ENCODE results near the gene CEP164.
"Not testable (repeated sequence)": the region's sequence is repeated elsewhere in the genome, so short reads cannot be mapped to it uniquely, and the experiment has no call there.

CEP164 gene

DNA sequence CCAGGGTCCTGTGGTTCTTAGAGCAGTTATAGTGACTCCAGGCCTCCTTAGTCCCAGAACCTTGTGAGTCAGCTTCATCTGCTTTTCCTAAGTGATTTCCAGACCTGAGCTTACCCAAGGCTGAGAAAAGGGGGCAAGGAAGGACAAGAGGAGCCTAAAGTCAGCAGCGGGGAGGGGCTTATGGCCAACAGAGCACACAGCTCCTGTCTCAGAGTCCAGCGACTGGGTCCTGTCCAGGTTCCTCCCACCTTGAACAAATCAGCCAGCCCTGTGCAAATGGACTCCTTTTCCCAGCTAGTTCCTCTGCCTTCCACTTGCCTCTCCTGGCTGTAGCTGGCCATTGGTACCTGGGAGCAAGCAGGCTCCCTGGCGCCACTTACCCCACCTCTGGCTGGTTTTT lies 22.5 kb upstream of the CEP164 start:
- DNase-seq (ENCODE audit: low spot score), result no peak

DNA sequence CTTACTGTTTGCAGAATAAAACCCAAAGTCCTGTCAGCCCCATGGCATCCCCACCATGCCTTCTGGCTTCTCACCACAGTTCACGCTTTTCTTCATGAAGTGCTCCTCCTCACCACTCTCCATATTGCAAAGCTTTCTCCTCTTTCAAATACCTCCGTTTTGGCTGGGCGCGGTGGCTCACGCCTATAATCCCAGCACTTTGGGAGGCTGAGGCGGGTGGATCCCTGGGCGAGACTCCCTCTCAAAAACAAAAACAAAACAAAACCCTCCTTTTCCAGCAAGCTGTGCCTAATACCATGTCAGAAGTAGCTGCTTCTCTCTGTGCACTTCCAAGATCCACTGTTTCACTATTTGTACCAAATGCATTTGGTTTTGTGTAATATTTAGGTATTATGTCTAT lies 18.3 kb upstream of the CEP164 start:
- DNase-seq (ENCODE audit: low spot score), result no peak

DNA sequence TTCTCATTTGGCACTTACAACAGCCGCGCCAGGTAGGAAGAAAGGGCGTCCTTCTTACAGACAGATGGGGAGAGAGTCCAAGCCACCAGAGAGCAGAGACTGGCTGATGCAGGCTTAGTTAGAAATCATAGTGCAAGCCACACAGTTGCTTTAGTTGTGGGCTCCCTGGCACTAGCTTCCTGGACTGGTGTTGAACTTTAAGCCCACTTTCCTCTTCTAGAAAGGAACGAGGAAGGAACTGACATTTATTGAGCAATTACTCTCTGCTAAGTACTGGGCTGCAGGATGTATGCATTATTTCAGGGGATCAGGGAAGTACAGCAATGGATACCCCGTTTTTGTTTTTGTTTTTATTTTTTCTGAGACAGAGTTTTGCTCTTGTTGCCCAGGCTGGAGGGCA lies 14.6 kb upstream of the CEP164 start:
- no peak for DNase-seq (ENCODE audit: low spot score)

DNA sequence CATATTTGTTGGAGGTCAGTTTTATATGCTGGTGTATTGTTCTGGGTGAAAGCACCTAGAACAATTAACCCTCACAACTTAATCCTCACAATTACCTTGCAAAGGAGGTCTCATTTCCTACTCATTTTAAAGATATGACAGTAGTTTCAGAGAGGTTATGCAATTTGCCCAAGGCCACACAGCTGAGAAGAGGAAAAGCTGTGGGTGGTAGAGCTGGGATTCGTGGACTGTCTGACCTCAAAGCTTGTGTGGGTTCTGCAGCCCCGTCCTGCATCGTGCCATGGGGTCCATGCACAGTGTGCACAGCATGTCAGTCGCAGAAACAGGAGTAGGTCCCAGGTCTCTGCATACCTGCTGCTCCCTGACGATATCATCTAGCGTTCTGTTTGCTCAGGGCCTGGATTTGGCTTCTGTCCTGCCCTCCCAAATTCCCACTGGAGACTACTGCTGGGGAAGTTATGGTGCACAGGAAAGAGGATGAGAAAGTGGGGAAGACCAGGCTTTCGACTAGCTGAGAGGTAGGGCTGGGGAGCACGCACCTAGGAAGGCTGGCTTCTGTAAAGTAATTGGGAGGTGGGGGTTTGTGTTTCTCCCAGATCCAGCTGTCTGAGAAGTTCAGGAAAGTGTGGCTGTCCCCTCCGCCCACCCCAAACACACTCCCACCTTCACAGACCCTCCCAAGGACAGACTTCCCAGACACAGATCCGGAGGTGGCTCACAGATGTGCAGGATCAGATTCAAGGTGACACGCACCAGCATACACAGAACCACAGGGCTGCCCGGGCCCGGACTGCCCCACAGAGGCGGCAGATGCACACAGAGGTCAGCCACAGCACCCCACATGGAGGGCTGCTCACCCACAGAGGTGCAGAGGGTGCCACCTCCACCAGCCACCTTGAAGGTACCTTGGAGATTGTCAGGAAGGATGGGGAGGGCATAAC lies 13.6 kb upstream of the CEP164 start:
- DNase-seq (ENCODE audit: low spot score), result no peak

DNA sequence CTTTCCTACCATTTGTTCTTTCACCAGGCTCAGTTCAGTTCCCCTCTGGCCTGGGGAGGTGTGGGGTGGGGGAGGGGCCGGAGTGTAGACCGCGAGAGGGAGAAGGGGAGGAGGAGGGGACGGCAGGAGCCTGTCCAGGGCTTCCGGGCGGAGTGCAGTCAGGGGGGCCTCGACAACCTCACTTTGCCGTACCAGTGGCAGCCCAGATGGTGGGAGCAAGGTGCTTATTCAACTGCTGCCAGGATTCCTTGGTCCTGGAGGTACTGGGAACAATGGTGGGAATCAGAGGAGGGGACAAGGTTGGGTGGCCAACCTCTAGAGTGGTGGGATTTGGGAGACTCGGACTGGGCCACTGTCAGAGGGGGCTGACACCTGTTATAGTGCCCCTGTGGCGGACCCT lies 12.8 kb upstream of the CEP164 start:
- DNase-seq (ENCODE audit: low spot score), result no peak

DNA sequence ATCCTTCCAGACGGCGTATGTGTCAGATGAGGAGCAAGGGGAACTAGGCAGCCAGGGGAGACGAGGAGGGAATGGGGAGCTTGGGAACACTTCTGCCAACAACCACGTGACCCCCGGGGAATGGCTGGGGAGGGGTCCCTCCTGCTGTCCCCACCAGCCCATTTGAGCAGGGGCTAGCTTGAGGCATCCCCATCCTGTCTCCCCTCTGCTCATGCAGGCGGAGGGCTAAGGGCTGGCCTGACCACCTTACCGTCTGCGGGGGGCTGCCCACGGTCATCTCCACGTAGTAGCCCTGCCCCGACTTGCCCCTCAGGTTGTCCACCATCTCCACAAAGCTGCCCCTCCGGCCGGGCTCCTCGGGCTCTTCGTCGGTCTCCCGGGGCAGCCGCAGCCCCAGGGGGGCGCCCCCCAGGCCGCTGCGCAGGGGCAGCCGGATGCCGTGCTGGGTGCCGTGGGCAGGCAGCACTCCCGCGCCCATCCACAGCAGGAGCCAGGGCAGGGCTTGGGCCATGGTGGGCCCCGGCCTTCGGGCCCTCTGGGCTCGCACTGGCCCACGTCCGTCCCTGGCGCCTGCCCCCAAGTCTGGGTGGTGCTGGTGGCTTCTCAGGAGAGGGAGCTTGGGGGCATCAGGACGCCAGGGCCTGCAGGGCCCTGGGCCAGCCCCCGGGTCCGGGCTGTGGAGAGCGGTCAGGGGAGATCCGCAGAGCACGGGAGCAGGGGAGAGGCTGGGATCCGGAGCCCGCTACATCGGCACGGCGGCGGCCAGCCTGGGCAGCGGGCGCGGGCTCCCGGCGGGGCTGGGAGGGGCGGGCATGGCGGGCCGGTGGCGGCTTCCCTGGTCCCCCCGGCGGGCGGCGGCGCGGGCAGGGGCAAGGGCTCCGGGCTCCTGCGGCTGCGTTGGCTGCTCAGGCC lies 12.1 kb upstream of the CEP164 start:
- no peak for DNase-seq (ENCODE audit: low spot score)

DNA sequence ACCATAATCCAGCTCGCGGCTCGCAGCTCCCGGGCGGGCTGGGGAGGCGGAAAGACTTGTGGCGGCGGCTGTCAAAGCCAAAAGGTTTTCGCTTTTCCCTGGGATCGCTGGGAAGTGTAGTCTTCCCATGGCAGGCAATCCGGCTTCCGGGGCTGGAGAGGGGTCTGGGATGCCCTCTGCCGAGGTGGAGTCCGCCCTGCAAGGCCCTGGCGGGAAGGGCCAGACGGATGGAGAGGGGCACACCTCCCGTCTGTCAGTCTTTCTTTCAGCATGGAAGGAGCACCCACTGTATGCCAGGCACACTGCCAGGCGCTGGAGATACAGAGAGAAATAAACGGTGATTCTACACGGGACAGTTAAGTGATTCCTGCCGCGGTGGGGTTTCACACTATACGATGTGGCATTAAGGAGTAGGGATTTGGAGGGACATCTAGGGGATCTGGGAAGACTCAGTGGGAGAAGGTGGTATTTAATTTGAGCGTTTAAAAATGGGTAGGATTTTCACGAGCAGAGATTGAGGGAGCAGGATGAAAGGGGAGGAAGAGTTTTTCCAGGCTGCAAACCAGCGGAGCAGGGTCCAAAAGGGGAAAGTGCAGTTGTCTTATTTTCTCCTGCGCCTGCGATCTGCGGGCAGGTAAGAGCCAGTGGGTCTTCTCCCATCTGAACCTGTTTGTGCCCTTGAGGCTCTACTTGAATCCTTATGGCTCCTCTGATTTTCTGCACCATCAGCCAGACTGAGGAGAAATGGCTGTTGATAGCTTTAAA lies 11.3 kb upstream of the CEP164 start, which contains the start of gene BACE1:
Gene BACE1, minus strand, starts transcription at position 60 of the 765 bp plus-strand sequence. CDS start 461 bp downstream, outside the sequence.
- peak; percentile 82 for DNase-seq (ENCODE audit: low spot score)

DNA sequence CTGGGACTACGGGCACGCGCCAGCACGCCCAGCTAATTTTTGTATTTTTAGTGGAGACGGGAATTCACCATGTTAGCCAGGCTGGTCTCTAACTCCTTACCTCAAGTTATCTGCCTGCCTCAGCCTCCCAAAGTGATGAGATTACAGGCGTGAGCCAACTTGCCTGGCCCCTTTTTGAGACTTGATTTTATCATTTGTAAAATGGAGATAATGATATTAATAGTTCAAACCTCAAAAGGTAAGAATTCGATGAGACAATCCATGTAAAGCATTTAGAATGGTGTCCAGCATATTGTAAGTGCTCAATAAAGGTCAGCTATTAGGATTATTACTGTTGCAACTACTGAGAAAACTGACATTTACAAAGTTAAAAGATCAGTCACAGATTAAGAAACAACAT lies 8.9 kb upstream of the CEP164 start:
- no peak for DNase-seq (ENCODE audit: low spot score)

DNA sequence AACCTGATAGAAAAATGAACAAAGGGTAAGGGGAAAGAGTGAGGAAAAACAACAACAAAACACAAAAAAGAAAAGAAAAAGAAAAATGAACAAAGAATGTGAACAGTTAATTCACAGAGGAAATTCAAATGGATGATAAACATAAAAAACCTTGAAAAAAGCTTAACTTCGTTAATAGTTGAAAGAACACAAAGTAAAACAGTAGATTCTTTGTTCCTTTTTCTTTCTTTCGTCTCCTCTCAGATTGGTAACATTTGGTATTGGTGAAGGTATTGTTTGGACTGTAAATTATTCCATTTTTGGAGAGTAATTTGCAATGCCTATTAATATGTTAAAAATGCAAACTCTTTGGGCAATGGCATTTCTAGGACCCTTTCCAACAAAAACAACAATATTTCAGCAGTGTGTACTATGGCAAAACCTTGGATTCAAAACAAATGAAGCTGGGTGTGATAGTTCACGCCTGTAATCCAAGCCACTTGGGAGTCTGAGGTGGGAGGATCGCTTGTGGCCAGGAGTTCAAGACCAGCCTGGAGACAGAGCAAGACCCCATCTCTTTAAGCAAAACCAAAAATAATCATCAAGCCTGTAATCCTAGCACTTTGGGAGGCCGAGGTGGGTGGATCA lies 8.3 kb upstream of the CEP164 start:
- no peak for DNase-seq (ENCODE audit: low spot score)

DNA sequence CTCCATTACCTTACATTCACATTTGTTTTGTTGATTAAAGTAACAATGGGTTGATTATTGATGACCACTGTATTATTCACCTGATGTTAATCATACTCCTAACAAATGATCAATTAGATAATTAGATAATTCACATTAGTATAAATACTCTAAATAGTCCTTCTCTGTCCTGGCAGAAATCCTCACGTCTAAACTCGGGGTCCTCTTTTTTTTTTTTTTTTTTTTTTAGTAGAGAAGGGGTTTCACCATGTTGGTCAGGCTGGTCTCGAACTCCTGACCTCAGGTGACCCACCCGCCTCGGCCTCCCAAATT lies 443 bp upstream of the CEP164 start:
- not testable (repeated sequence) for DNase-seq (ENCODE audit: low spot score)

DNA sequence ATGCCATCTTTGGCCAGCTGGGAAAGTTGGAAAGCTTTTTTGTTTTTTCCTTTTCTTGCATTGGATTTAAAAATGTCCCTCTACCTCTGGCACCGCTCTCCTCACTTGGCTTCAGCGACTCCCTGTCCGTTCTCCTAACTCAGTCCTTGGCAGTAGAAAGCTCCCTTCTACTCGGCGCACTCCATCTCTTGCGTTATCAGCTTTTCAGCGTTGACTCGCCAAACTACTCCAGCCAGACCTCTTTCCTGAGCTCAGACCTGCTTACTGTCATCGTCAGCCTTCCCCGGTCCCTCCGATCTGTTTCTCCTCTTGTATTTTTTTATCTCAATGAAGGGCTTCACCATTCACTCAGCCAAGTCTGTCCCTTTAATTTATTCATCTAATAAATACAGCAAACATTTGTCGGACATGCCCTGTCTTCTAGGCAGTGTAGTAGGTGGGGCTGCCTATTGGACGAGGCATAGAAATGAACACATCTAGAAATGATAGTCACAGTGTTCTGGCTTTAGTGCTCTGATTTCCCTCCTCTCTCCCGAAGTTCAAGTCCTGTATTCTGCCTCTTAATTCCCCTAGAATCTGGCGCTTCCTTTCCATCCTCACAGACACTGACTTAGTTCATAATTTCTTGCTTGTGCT lies 839 bp downstream of the CEP164 start:
- no peak for DNase-seq (ENCODE audit: low spot score)

DNA sequence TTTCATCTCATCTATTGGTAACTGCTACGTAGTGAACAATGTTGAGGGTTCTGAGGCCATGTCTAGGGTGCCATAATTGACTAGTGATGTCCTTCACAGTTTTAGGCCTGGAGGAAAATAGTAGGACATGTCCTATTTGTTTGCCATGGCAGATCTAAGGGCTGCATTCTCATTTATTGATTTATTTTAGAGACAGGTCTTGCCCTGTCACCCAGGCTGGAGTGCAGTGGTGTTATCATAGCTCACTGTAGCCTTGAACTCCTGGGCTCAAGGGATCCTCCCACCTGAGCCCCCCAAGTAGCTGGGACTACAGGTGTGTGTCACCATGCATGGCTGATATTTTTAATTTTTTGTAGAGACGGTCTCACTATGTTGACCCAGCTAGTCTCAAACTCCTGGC lies 5.2 kb downstream of the CEP164 start:
- DNase-seq (ENCODE audit: low spot score), result no peak

DNA sequence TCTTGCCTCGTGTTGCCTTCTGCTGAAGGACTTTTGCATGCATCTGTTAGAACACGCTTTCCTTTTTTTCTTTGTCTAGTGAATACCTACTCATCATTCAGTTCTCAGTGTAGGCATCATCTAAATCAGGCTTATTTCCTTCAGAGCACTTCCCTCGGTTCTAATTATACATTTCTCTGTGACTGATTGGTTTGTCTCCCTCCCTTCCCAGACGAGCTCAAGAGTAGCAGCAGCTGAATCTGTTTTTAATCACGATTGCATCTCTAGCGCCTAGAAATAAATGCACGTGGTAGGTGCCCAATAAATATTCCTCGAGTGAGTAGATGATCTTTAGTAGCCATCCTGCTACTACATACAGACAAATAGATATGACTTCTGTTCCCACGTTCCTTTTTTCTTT lies 6.3 kb downstream of the CEP164 start:
- DNase-seq (ENCODE audit: low spot score), result no peak

DNA sequence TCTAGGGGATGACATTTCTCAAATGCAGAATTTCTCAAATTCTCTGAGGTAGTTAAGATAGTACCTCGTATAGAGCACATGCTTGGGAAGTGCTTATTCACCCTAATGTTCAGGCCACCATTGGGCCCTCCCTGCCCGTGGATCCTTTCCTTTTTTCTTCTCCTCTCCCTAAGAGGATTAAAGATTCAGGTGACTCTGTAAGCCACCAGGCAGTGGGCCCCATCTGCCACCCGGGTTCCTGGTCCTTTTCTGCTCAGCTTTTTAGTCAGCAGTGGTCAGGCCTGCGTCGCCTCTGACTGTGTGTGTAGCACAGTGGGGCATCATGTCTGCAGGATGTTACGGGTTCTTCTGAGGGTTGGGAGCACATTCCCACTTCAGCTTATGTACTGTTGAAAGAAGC lies 7.2 kb downstream of the CEP164 start:
- DNase-seq (ENCODE audit: low spot score), result no peak

DNA sequence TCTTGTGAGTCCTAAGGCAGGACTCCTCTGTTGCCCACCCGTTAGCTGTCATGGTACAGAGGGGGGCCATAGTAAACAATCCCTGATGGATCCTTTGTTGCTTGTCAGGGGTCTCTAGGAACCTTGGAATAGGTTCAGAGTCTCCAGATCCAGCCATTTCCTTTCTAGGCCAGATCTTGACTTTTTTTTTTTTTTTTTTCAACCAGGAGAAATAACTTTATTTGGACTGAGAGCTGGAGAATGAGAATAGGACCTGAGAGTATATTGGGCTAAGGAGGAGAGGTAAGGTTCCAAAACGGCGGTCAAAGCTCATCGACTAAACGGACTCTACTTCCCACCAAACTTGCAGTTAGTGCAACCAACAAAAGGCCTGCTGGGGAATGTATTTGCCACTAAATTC lies 7.7 kb downstream of the CEP164 start:
- DNase-seq (ENCODE audit: low spot score), result no peak

DNA sequence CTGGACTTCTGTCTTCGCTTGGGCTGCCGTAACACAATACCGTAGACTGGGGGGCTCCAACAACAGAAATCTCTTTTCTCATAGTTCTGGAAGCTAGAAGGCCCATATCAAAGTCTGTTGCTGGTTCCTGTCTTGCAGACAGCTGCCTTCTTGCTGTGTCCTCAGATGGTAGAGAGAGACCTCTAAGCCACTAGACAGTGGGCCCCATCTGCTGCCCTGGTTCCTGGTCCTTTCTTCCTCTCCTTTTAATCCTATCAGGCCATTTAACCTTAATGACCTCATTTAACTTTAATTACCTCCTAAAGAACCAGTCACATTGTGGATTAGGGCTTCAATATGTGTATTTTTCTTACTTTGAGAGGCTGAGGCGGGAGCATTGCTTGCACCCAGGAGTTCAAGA lies 9.4 kb downstream of the CEP164 start:
- DNase-seq (ENCODE audit: low spot score), result no peak

DNA sequence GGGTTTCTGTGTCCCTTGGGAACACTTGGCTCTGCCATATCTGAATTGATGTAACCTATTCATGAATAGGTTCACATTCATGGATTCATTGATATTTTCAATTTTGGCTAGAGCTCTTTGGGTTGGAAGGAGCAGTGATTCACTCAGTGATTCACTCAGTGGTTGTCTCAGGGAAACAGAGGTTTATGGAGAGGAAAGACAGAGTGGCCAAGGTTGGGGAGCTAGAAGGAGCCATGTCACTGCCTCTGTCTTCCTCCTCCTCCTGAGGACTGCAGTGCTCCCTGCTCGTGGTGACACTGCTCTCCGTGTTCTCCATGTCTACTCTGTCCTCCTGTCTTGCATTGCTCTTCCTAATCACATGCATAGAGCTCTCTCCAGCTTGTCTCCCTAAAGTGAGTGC lies 17.4 kb downstream of the CEP164 start:
- DNase-seq (ENCODE audit: low spot score), result no peak

DNA sequence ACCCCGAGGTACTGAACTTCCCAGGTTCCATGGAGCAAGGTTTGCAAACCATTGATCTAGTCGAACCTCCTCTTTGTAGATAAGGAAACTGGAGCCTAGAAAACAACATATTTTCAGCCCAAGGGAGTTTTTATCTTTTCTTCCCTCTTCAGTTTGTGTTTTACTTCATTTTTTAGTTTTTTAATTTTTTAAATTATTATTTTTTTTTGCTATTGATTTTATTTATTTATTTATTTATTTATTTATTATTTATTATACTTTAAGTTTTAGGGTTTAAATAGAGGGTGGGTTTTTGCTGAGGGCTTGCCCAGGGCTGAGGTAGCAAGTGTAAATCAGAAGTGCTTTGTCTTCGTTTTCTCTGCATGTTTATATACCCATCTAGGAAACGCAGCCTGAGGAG lies 26.9 kb downstream of the CEP164 start:
- no peak for DNase-seq (ENCODE audit: low spot score)

DNA sequence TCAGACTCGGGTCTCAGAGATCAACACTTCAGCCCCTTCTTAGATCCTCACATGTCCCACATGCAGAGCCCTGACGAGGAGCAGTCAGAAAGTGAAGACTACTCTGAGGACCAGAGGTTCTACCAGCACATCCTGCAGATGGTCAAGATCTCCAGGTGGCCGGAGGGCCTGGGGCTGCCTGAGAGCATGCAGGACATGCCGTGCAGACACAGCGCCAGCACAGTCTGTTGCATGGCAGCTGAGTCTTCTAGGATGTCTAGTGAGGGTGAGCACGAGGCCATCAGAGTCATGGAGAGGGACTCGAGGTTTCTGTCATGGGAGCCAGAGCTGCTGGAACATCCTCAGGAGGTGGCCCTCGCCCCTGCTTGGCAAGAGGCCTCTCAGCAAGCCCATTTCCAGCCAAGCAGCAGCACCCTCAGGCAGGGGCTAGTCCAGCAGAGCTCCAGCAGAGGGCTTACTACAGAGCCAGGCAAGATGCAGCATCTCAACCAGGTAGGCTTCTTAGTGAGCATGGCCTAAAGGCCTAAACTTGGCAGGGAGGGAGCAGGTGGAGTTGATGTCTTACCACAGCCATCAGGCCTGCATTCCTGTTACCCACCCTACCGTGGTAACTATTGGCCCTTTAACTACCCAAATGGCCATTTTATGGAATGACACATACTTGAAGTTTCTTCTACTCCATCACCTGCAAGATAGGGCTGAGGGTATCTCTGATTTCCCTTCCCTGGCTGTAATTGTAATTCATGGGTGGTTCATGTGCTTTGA lies 28.7 kb downstream of the CEP164 start:
- DNase-seq (ENCODE audit: low spot score), result no peak

DNA sequence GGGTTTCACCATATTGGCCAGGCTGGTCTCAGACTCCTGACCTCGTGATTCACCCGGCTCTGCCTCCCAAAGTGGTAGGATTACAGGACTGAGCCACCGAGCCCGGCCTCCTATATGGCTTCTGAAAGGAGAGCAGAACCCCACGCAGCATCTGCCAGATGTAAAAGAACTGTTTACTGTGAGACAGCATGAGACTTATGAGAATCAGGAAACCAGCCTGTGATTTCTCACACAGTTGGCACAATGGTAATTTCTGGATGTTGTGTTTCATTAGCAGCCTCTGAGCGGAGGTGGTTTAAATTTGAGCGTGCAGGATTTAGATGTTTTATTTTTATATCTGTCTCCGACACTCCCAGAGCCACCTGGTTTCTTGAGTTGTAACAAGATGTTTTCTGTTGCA lies 33.8 kb downstream of the CEP164 start:
- DNase-seq (ENCODE audit: low spot score), result no peak

DNA sequence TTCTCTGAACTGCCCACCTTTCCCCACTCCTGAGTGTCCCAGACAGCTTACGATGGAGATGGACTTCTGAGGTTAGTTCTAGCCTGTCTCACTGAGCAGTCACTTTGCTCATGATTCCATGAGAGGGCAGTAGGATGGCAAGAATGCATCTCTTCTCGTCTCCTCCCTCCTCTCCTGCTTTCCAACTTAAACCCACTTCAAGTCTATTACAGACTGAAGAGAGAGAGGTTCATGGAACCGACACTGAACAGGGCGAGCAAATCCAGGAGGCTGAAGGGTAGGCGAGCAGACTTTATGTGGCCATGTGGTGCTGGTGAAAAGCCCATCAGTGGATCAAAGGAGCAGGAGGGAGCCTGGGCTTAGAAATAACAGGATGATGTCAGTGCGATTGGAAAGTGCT lies 38.6 kb downstream of the CEP164 start:
- no peak for DNase-seq (ENCODE audit: low spot score)
